Spleen (tissue), 11 donors: ENCODE data around the gene PGAM2. TPM values are rescaled to one million over a fixed set of nuclear protein-coding genes. Genes with fewer than 3 reads are reported as not detected.

Experiments used
- DNase-seq: peaks from one replicate; pipeline ENCODE4 v3.0.0-alpha.2; 2020
- H3K27ac ChIP-seq, 8 donors: fragments of 200-600 bp; sonication (generic) in 7 of 8; 1 replicate in 4 of 8; 2 replicates in 4 of 8; pipeline versions ENCODE4 v1.5.0 to v1.8.0; 2016 to 2021; ENCODE audit warnings: inconsistent platforms in 4 of 8, mild to moderate bottlenecking in 4 of 8, moderate library complexity in 1 of 8
- H3K27me3 ChIP-seq, 7 donors: fragments of 200-600 bp; sonication (generic) in 6 of 7; replicated peaks in 1 of 7; 1 replicate in 4 of 7; 2 replicates in 3 of 7; pipeline versions ENCODE4 v1.5.0 to v1.8.0; 2016 to 2021; ENCODE audit warnings: inconsistent platforms in 3 of 7, mild to moderate bottlenecking in 1 of 7
- H3K36me3 ChIP-seq, 6 donors: fragments of 200-600 bp; sonication (generic) in 5 of 6; 1 replicate in 4 of 6; 2 replicates in 2 of 6; pipeline versions ENCODE4 v1.5.0 to v1.8.0; 2016 to 2021; ENCODE audit warnings: inconsistent platforms in 2 of 6
- H3K4me1 ChIP-seq, 6 donors: fragments of 200-600 bp; sonication (generic) in 5 of 6; 1 replicate in 3 of 6; 2 replicates in 3 of 6; pipeline versions ENCODE4 v1.5.0 to v1.8.0; 2016 to 2021; ENCODE audit warnings: inconsistent platforms in 3 of 6
- H3K4me3 ChIP-seq, 8 donors: fragments of 200-600 bp; sonication (generic) in 7 of 8; 1 replicate in 4 of 8; 2 replicates in 4 of 8; pipeline versions ENCODE4 v1.5.0 to v1.8.0; 2016 to 2021; ENCODE audit warnings: inconsistent platforms in 4 of 8, mild to moderate bottlenecking in 4 of 8, moderate library complexity in 2 of 8
- H3K9me3 ChIP-seq, 8 donors: fragments of 200-600 bp; sonication (generic) in 7 of 8; 1 replicate in 4 of 8; 2 replicates in 4 of 8; pipeline versions ENCODE4 v1.5.0 to v1.8.0; 2016 to 2021; ENCODE audit warnings: inconsistent platforms in 4 of 8
- POLR2A ChIP-seq, 3 donors: fragments of 450-650 bp; IDR thresholded peaks; one replicate each; pipeline ENCODE4 v1.5.1; 2017; ENCODE audit warnings: antibody characterized with exemption in 3 of 3, mild to moderate bottlenecking in 1 of 3
- POLR2AphosphoS5 ChIP-seq, 3 donors: sonication (generic); formaldehyde crosslinking; IDR thresholded peaks; one replicate each; pipeline ENCODE4 v1.5.1; 2017; ENCODE audit warnings: antibody characterized with exemption in 3 of 3
- WGBS, 5 donors: extraction: QIAGEN DNeasy Blood & Tissue Kit in 3 of 5; methylation state at CpG; one replicate each; pipeline versions ENCODE4 v1.1.5 to v1.1.7; 2013 to 2018; 5-methylcytosine and 5-hydroxymethylcytosine counted together
- intact Hi-C: fragments of 100-400 bp; cut with DNase I; formaldehyde crosslinking; loops from one replicate; pipeline ENCODE4 v1.15.0; 2023; ENCODE audit warnings: low total_unique reads
- polyA plus RNA-seq, 3 donors: library from polyadenylated mRNA; stranded (reverse); fragments of 200-250 nt; gene quantifications; one replicate each; pipeline ENCODE4 v1.2.1, GENCODE V29; 2013
- total RNA-seq, 7 donors: library from RNA; depleted of rRNA in 3 of 7; stranded (reverse); fragments of >200 nt in 3 of 7; fragmentation: NEBNext Ultra II Directional in 4 of 7; extraction: Animal tissue kit (Norgen Biotek cat#: 25700) in 4 of 7; gene quantifications; one replicate each; pipeline versions ENCODE4 v1.1.0 to v1.2.1, GENCODE V29; 2016 to 2021
- TF ChIP-seq, protein P1 (sequence below), 11 experiments: fragments of 200-600 bp in 7 of 11; fragments of 450-650 bp in 4 of 11; sonication (generic) in 4 of 11; IDR thresholded peaks in 8 of 11; conservative IDR thresholded peaks in 3 of 11; 1 replicate in 7 of 11; 2 replicates in 4 of 11; pipeline versions ENCODE4 v1.4.0 to v1.8.0; 2016 to 2021; ENCODE audit warnings: antibody characterized with exemption in 11 of 11, inconsistent platforms in 4 of 11, mild to moderate bottlenecking in 1 of 11
- donor health status: healthy with polysubstance abuse.
- donor health status: DM: no; HTN: no; CAD: no; lungs with moderate emphysema.
- donor health status: DM: no; HTN: no; CAD: no.
- donor health status: Bipolar disorder and iron deficiency.
- donor health status: healthy.
- donor health status: DM: no; HTN: no; CAD: no.
- donor health status: DM: yes; HTN: yes; CAD: no.

The PGAM2 gene
- total and polyA plus RNA-seq, 10 donors: 0.75 to 4.0 (median 1.6) TPM; not detected in 1

DNA sequence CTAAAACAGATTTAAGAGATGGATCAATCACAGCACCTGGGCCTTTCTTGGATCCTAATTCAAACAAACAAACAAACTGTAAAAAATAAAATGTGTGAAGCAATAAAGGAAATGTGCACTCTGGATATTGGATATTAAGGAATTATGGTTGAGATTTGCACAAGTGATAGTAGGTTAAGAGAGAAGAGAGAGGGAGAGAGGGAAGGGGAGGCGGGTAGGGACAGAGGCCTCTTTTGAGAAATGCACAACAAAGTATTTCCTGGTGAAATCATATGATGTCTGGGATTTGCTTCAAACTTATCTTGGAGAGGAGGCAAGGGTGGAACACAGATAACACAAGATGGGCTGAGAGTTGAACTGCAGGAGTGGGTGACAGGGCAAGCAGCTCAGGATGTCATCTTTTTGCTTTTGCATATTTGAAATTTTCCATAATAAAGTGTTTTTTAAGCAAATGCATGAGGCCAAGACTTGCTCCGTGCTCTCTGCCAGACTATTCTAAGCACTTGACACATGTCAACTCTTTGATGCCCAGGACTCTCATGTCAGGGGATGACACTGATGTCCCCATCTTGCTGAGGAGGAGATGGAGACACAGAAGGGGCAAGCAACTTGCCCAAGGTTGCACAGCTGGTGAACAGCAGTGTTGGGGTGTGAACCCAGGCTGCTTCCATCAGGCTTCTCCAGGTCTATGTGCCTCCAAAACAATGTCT, 29.7 kb upstream of the PGAM2 start:
- no peaks in the 10 kb centered on the region for H3K27me3 ChIP-seq
- peaks cover 0 to 51% (median 29%) of the 10 kb centered on the region in 6 donors for H3K4me1 ChIP-seq
- intact Hi-C loops: no loop called here
- no peaks in the 10 kb centered on the region for H3K36me3 ChIP-seq
- H3K27ac ChIP-seq: peak overlapping the region in 4 of 8 donors; percentile 14 to 71 (median 58)
- H3K9me3 ChIP-seq: no peaks in the 10 kb centered on the region
- no peak overlapping the region for H3K4me3 ChIP-seq
- TF ChIP-seq, protein P1, sequence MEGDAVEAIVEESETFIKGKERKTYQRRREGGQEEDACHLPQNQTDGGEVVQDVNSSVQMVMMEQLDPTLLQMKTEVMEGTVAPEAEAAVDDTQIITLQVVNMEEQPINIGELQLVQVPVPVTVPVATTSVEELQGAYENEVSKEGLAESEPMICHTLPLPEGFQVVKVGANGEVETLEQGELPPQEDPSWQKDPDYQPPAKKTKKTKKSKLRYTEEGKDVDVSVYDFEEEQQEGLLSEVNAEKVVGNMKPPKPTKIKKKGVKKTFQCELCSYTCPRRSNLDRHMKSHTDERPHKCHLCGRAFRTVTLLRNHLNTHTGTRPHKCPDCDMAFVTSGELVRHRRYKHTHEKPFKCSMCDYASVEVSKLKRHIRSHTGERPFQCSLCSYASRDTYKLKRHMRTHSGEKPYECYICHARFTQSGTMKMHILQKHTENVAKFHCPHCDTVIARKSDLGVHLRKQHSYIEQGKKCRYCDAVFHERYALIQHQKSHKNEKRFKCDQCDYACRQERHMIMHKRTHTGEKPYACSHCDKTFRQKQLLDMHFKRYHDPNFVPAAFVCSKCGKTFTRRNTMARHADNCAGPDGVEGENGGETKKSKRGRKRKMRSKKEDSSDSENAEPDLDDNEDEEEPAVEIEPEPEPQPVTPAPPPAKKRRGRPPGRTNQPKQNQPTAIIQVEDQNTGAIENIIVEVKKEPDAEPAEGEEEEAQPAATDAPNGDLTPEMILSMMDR (IDR thresholded peaks at IDR 0.05 in 8 of 11, conservative IDR thresholded peaks at IDR 0.05 in 3 of 11): no peak
- TF ChIP-seq POLR2AphosphoS5 (IDR thresholded peaks at IDR 0.05) (no peak), POLR2A (IDR thresholded peaks at IDR 0.05) (no peak)
- WGBS, 5 donors: 48 to 70% (median 69%) methylated on average over 2 of the region's 2 CpGs
- DNase-seq: no peak

GRCh38 chr7:44094365-44094764, 29.0 kb upstream of the PGAM2 start:
- 44 to 59% (median 52%) methylated on average over 2 of the region's 2 CpGs for WGBS, 5 donors
- intact Hi-C loops: no loop called here
- DNase-seq: no peak
- Histone ChIP-seq H3K27ac (peak overlapping the region in 5 of 8 donors; percentile 14 to 71 (median 41)), H3K27me3 (no peaks in the 10 kb centered on the region), H3K4me1 (peaks cover 0 to 47% (median 29%) of the 10 kb centered on the region in 6 donors), H3K36me3 (no peaks in the 10 kb centered on the region), H3K4me3 (no peak overlapping the region), H3K9me3 (no peaks in the 10 kb centered on the region)
- TF ChIP-seq POLR2AphosphoS5 (IDR thresholded peaks at IDR 0.05): no peak
- no peak for TF ChIP-seq POLR2A (IDR thresholded peaks at IDR 0.05)
- TF ChIP-seq, protein P1 (IDR thresholded peaks at IDR 0.05 in 8 of 11, conservative IDR thresholded peaks at IDR 0.05 in 3 of 11): no peak

GRCh38 chr7:44093102-44093641, 27.8 kb upstream of the PGAM2 start:
- WGBS, 5 donors: 73 to 80% (median 75%) methylated on average over 6 of the region's 6 CpGs
- intact Hi-C loops: no loop called here
- no peaks in the 10 kb centered on the region for H3K27me3 ChIP-seq
- TF ChIP-seq POLR2A (IDR thresholded peaks at IDR 0.05): no peak
- no peak for TF ChIP-seq POLR2AphosphoS5 (IDR thresholded peaks at IDR 0.05)
- TF ChIP-seq, protein P1 (IDR thresholded peaks at IDR 0.05 in 8 of 11, conservative IDR thresholded peaks at IDR 0.05 in 3 of 11): no peak
- H3K4me3 ChIP-seq: no peak overlapping the region
- peaks cover 0 to 55% (median 35%) of the 10 kb centered on the region in 6 donors for H3K4me1 ChIP-seq
- peak; percentile 17 for DNase-seq
- no peaks in the 10 kb centered on the region for H3K9me3 ChIP-seq
- H3K27ac ChIP-seq: peak overlapping the region in 2 of 8 donors; percentile 3 to 7
- no peaks in the 10 kb centered on the region for H3K36me3 ChIP-seq
